ENCODE data around the gene MT1X. TPM values are rescaled to one million over a fixed set of nuclear protein-coding genes. Genes with fewer than 3 reads are reported as not detected.

Gene MT1X
- total and polyA plus RNA-seq, 2 of the 13 experiments (the other 11 are each of a cell fraction or from before 2014, with no cell fraction given): 19.7 to 288 TPM

DNA sequence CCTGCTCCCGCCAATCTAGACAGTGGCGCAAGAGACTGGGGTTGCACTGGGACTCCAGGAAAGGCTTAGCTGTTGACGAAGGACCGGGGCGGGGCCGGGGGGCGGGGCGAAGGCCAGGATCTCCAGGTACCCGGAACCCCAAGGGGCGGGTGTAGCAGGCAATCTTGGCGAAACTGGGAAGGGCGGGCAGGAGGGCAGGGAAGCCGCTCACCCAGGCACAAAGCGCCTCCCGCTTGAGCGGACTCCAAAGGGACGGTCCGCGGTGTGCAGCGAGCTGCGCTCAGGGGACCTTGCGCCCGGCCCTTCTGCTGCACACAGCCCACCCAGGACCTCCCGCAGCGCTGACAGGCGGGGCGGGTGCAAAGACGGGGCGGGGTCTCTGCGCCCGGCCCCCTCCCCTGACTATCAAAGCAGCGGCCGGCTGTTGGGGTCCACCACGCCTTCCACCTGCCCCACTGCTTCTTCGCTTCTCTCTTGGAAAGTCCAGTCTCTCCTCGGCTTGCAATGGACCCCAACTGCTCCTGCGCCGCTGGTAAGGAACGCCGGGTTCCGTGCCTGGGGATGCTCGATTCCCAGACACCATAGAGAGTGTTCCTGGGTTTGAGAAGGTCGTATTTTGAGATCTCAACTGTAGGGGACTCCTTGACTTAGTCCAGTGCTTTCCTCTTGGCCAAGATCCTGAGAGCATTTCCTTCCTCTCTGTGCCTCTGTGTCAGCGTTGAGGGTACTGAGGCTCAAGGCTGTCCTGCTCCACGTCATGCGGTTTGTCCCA, 24.5 kb upstream of the MT1X start, which contains the start of gene MT1F (continued):
- TF ChIP-seq MAFG (CRISPR knock-in tag; IDR thresholded peaks at IDR 0.05) (no peak), PRPF4 (IDR thresholded peaks at IDR 0.05; ENCODE audit: low read depth, low read length, poor library complexity, severe bottlenecking) (no peak), ZNF501 (CRISPR knock-in tag; IDR thresholded peaks at IDR 0.05) (peak; percentile 71; the same call in 1 of the 2 replicates), HNRNPH1 (optimal IDR thresholded peaks at IDR 0.05; ENCODE audit: low read depth, low read length) (no peak), ONECUT2 (CRISPR knock-in tag; IDR thresholded peaks at IDR 0.05) (no peak), KDM5B (CRISPR knock-in tag; IDR thresholded peaks at IDR 0.05; ENCODE audit: borderline replicate concordance) (0 out of 2 replicates have a peak, but pooled peaks have one; percentile 60), SRSF1 (optimal IDR thresholded peaks at IDR 0.05; ENCODE audit: low read depth, low read length) (peak; percentile 50), ZNF44 (CRISPR knock-in tag; IDR thresholded peaks at IDR 0.05) (no peak), ZFP36L1 (CRISPR knock-in tag; IDR thresholded peaks at IDR 0.05) (no peak), SMAD9 (CRISPR knock-in tag; IDR thresholded peaks at IDR 0.05) (no peak), HOXA7 (CRISPR knock-in tag; IDR thresholded peaks at IDR 0.05) (no peak), CBX5 (CRISPR knock-in tag; IDR thresholded peaks at IDR 0.05; ENCODE audit: borderline replicate concordance) (no peak), JUNB (CRISPR knock-in tag; IDR thresholded peaks at IDR 0.05; ENCODE audit: borderline replicate concordance) (no peak), ZMYM2 (CRISPR knock-in tag; IDR thresholded peaks at IDR 0.05) (no peak), TMF1 (CRISPR knock-in tag; IDR thresholded peaks at IDR 0.05; ENCODE audit: low read depth) (0 out of 2 replicates have a peak, but pooled peaks have one; percentile 0), PITX1 (CRISPR knock-in tag; IDR thresholded peaks at IDR 0.05) (0 out of 2 replicates have a peak, but pooled peaks have one; percentile 23), ZNF616 (CRISPR knock-in tag; IDR thresholded peaks at IDR 0.05; ENCODE audit: low read depth) (no peak), ISL2 (CRISPR knock-in tag; IDR thresholded peaks at IDR 0.05) (no peak)
- TF ChIP-seq, protein P1, sequence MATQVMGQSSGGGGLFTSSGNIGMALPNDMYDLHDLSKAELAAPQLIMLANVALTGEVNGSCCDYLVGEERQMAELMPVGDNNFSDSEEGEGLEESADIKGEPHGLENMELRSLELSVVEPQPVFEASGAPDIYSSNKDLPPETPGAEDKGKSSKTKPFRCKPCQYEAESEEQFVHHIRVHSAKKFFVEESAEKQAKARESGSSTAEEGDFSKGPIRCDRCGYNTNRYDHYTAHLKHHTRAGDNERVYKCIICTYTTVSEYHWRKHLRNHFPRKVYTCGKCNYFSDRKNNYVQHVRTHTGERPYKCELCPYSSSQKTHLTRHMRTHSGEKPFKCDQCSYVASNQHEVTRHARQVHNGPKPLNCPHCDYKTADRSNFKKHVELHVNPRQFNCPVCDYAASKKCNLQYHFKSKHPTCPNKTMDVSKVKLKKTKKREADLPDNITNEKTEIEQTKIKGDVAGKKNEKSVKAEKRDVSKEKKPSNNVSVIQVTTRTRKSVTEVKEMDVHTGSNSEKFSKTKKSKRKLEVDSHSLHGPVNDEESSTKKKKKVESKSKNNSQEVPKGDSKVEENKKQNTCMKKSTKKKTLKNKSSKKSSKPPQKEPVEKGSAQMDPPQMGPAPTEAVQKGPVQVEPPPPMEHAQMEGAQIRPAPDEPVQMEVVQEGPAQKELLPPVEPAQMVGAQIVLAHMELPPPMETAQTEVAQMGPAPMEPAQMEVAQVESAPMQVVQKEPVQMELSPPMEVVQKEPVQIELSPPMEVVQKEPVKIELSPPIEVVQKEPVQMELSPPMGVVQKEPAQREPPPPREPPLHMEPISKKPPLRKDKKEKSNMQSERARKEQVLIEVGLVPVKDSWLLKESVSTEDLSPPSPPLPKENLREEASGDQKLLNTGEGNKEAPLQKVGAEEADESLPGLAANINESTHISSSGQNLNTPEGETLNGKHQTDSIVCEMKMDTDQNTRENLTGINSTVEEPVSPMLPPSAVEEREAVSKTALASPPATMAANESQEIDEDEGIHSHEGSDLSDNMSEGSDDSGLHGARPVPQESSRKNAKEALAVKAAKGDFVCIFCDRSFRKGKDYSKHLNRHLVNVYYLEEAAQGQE (IDR thresholded peaks at IDR 0.05; ENCODE audit: borderline replicate concordance in 1 of 2, low read depth in 1 of 2, low read length in 2 of 2): no peak
- TF ChIP-seq, protein P2, sequence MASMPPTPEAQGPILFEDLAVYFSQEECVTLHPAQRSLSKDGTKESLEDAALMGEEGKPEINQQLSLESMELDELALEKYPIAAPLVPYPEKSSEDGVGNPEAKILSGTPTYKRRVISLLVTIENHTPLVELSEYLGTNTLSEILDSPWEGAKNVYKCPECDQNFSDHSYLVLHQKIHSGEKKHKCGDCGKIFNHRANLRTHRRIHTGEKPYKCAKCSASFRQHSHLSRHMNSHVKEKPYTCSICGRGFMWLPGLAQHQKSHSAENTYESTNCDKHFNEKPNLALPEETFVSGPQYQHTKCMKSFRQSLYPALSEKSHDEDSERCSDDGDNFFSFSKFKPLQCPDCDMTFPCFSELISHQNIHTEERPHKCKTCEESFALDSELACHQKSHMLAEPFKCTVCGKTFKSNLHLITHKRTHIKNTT (CRISPR knock-in tag; IDR thresholded peaks at IDR 0.05): no peak
- TF ChIP-seq, protein P3, sequence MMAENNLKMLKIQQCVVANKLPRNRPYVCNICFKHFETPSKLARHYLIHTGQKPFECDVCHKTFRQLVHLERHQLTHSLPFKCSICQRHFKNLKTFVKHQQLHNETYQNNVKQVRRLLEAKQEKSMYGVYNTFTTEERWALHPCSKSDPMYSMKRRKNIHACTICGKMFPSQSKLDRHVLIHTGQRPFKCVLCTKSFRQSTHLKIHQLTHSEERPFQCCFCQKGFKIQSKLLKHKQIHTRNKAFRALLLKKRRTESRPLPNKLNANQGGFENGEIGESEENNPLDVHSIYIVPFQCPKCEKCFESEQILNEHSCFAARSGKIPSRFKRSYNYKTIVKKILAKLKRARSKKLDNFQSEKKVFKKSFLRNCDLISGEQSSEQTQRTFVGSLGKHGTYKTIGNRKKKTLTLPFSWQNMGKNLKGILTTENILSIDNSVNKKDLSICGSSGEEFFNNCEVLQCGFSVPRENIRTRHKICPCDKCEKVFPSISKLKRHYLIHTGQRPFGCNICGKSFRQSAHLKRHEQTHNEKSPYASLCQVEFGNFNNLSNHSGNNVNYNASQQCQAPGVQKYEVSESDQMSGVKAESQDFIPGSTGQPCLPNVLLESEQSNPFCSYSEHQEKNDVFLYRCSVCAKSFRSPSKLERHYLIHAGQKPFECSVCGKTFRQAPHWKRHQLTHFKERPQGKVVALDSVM (CRISPR knock-in tag; IDR thresholded peaks at IDR 0.05): no peak

Measured in HepG2 (cell line).